Cardiac muscle cell (in vitro differentiated cells and primary cell): ENCODE measurements around the gene OSBPL3. TPM values are rescaled to one million over a fixed set of nuclear protein-coding genes. Genes with fewer than 3 reads are reported as not detected.

ENCODE experiments used
- DNase-seq, 2 donors: peaks; one replicate each; pipeline versions ENCODE4 v3.0.0 to v3.0.0-alpha.2; 2010 to 2017; ENCODE audit warnings: low read depth in 1 of 2, low spot score in 1 of 2
- H3K27ac ChIP-seq: fragments of 200-600 bp; sonication (generic); 2 replicates; pipeline ENCODE4 v1.5.1; 2016
- H3K27me3 ChIP-seq: fragments of 200-600 bp; sonication (generic); 2 replicates; pipeline ENCODE4 v1.6.0; 2016; ENCODE audit warnings: control low read depth
- H3K36me3 ChIP-seq: fragments of 200-600 bp; sonication (generic); 2 replicates; pipeline ENCODE4 v1.5.1; 2016; ENCODE audit warnings: control low read depth
- H3K4me1 ChIP-seq: fragments of 200-600 bp; sonication (generic); 2 replicates; pipeline ENCODE4 v1.8.1; 2017; ENCODE audit warnings: low read depth, mild to moderate bottlenecking, mixed run types
- H3K4me3 ChIP-seq: fragments of 200-600 bp; sonication (generic); 2 replicates; pipeline ENCODE4 v1.5.1; 2016; ENCODE audit warnings: mild to moderate bottlenecking
- H3K9me3 ChIP-seq: fragments of 200-600 bp; sonication (generic); 2 replicates; pipeline ENCODE4 v1.5.1; 2017; ENCODE audit warnings: low read depth, mild to moderate bottlenecking, control low read depth
- polyA plus RNA-seq: library from polyadenylated mRNA; unstranded; fragments of >200 nt; fragmentation: Nextera tagmentation; extraction: Ambion mirVana; gene quantifications from 2 replicates; pipeline ENCODE4 v1.2.1, GENCODE V29; 2016
- total RNA-seq: library from RNA; depleted of rRNA; stranded (reverse); fragments of >200 nt; gene quantifications from 2 replicates; pipeline ENCODE4 v1.2.3, GENCODE V29; 2016
- TF ChIP-seq, protein P1 (sequence below): IDR thresholded peaks from 2 replicates; pipeline ENCODE4 v1.5.1; 2012; ENCODE audit warnings: low read depth, mild to moderate bottlenecking, low read length

The OSBPL3 gene
- total and polyA plus RNA-seq, 2 experiments from 2014 or later = 7.5 to 8.2 TPM

DNA sequence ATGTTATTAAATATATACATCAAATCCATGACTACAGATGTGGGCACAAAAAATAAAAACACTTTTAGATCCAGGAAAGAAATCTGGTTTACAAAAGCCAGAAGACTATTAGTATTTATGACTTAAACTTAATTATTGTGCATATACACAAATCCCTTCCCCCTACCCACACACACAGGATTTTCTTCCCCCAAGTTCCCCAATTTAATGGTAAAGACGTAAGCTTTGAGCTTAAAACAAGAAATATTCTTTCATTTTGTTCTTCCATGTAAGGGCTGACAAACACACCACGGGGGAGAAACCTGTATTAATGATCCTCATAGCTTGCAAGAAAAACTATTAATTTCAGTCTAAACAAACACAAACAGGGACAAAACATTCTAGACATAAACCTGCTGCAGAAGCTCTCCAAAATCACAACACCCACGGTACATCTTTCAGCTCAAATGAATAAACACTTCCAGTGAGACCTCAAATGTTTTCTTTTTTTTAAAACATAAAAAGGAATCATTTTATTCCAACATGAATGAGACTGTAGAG lies 28.5 kb downstream of the OSBPL3 start:
- TF ChIP-seq, protein P1, sequence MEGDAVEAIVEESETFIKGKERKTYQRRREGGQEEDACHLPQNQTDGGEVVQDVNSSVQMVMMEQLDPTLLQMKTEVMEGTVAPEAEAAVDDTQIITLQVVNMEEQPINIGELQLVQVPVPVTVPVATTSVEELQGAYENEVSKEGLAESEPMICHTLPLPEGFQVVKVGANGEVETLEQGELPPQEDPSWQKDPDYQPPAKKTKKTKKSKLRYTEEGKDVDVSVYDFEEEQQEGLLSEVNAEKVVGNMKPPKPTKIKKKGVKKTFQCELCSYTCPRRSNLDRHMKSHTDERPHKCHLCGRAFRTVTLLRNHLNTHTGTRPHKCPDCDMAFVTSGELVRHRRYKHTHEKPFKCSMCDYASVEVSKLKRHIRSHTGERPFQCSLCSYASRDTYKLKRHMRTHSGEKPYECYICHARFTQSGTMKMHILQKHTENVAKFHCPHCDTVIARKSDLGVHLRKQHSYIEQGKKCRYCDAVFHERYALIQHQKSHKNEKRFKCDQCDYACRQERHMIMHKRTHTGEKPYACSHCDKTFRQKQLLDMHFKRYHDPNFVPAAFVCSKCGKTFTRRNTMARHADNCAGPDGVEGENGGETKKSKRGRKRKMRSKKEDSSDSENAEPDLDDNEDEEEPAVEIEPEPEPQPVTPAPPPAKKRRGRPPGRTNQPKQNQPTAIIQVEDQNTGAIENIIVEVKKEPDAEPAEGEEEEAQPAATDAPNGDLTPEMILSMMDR = no peak
- H3K27ac ChIP-seq = no peak overlapping the region
- H3K27me3 ChIP-seq = no peaks in the 10 kb centered on the region
- no peaks in the 10 kb centered on the region for H3K9me3 ChIP-seq
- no peak overlapping the region for H3K4me3 ChIP-seq
- H3K4me1 ChIP-seq = no peaks in the 10 kb centered on the region
- no peak for DNase-seq
- H3K36me3 ChIP-seq = no peaks in the 10 kb centered on the region

DNA sequence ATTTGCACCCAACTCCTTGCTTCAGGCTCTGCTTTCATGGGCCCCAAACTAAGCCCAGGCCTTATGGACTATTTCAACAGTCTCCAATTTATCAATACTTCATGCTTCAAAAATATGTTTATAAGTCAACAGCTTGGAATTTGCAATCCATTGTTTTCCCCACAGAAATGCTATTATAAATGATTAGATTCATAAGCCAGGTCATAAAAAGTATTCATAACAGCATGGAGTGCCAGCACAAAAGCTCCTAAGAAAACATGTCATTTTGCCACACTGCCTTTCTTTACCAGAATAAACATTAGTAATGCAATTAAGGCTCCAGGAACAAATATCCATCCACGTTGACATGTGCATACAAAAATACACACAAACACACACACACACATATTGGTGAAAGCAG lies 30.1 kb downstream of the OSBPL3 start:
- no peak for DNase-seq
- Histone ChIP-seq H3K4me3 (no peak overlapping the region), H3K9me3 (no peaks in the 10 kb centered on the region), H3K4me1 (no peaks in the 10 kb centered on the region), H3K36me3 (no peaks in the 10 kb centered on the region), H3K27ac (no peak overlapping the region), H3K27me3 (no peaks in the 10 kb centered on the region)
- TF ChIP-seq, protein P1 = no peak

DNA sequence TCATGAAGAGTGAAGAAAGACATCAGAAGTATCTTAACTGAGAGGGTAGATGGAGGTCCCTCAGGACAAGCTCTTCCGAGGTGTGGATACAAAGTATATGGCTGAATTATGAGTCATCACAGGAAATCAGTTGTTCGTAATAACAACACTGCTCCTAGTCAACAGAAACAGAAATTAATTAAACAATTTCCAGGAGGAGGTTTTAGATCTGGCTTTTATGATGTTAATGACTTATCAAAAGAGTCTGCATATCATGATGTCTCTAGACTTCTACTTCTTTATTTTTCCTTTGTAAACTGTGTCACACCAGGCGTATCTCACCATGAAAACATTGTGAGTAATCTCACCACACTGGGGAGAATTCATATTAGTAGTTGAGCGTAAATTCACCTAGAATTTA lies 31.2 kb downstream of the OSBPL3 start:
- Histone ChIP-seq H3K27me3 (no peaks in the 10 kb centered on the region), H3K4me3 (no peak overlapping the region), H3K36me3 (no peaks in the 10 kb centered on the region), H3K4me1 (no peaks in the 10 kb centered on the region), H3K27ac (no peak overlapping the region), H3K9me3 (no peaks in the 10 kb centered on the region)
- DNase-seq = no peak
- TF ChIP-seq, protein P1 = no peak

DNA sequence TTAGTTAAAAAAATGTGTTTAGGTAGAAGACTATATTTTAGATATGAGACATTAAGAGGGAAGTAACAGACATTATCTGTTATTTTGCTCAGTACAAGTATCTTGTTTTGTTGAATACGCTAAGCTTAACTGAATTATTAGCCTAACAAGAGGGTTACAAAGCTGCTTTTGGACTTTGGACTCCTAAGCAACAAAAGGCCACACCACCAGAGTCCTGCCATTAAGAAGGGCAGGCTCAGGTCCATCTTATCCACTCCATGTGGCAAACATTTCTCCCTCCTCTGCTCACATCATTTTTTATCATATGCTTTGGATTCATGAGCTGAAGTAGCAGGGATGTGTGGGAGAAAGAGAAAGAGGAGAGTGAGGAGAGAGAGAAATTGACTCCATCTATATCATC lies 33.5 kb downstream of the OSBPL3 start:
- TF ChIP-seq, protein P1 = no peak
- no peaks in the 10 kb centered on the region for H3K4me1 ChIP-seq
- DNase-seq = no peak
- no peaks in the 10 kb centered on the region for H3K27me3 ChIP-seq
- no peak overlapping the region for H3K4me3 ChIP-seq
- no peaks in the 10 kb centered on the region for H3K36me3 ChIP-seq
- H3K27ac ChIP-seq = no peak overlapping the region
- no peaks in the 10 kb centered on the region for H3K9me3 ChIP-seq

DNA sequence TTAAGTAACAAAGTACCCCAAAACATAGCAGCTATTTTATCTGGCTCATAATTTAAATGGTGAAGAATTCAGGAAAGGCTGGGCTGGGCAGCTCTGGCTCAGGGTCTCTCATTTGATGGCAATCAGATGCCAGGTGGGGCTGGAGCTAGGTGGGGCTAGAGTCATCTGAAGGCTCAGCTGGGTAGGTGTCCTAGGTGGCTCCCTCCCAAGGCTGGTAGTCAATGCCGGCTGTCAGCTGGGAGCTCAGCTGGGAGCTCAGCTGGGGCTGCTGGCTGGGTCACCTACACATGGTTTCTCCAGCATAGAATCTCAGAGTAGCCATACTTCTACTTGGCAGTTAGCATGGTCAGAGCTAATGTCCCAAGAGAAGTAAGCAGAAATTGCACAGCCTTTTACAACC lies 34.1 kb downstream of the OSBPL3 start:
- no peak overlapping the region for H3K27ac ChIP-seq
- H3K36me3 ChIP-seq = no peaks in the 10 kb centered on the region
- TF ChIP-seq, protein P1 = no peak
- DNase-seq = no peak
- no peaks in the 10 kb centered on the region for H3K9me3 ChIP-seq
- H3K4me1 ChIP-seq = no peaks in the 10 kb centered on the region
- no peak overlapping the region for H3K4me3 ChIP-seq
- no peaks in the 10 kb centered on the region for H3K27me3 ChIP-seq
